OCI-M2 (cell line): ENCODE measurements around the gene IL12RB2.
"Not testable (repeated sequence)": the region's sequence is repeated elsewhere in the genome, so short reads cannot be mapped to it uniquely, and the experiment has no call there.

Experiments used
- DNase-seq: peaks from one replicate; lab custom pipeline; 2025; ENCODE audit not compliant: unreplicated experiment; lab: John Stamatoyannopoulos, UW

Gene IL12RB2

GRCh38 chr1:67429528-67430357 is 122.1 kb downstream of the IL12RB2 start:
- DNase-seq, result no peak

- peak; percentile 64 for DNase-seq
Observed at GRCh38 chr1:67430358-67431155, 122.9 kb downstream of the IL12RB2 start, which contains the start of gene SERBP1. TSS of gene SERBP1 (minus strand) at chr1:67430402. CDS start at chr1:67430300, 102 bp downstream.

DNA sequence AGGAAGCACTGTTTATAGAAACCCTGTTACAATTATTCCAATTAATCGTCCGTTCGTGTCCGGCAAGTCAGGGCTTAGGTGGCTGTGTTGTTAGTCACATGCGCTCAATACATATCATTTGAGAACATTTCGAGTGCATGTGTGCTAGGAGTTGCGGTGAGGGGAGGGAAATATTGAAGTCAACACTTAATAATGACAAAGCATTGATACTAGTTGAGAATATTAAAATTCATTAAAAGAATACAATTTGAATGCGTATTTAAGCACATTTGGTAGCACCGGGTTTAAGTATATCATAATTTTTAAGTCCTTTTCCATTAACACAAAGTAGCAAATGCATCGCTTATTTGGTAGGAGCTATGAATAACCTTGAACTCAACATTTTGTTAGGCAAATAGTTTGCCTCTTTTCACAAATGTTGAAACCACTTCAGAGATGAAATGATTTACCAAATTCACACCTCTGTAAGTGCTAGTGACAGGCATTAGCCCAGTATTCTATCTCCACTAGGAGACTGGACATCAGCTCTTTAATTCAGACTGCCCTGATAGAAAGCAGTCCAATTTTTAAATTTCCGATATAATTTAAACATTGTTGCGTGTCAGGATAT is 123.6 kb downstream of the IL12RB2 start:
- DNase-seq, result no peak

- DNase-seq, result no peak
Observed at GRCh38 chr1:67431869-67432578, 124.4 kb downstream of the IL12RB2 start.

DNA sequence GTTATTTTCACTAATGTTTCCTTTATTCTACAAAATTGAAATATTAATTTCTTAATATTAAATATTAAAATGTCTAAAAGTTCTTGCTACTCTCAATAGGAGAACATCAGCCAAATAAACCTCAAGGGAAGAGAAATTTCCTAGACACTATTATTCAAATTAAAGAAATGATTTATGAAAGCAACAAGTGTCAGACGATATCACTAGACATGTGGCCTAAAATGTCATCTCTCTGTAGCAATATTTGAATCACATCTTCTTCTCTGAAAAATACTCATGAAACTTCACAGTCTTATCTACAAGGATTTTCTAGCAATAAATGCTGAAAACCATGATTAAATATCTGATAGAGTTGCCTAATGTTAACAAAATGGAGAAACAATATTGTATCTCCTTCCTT is 125.1 kb downstream of the IL12RB2 start:
- no peak for DNase-seq

DNA sequence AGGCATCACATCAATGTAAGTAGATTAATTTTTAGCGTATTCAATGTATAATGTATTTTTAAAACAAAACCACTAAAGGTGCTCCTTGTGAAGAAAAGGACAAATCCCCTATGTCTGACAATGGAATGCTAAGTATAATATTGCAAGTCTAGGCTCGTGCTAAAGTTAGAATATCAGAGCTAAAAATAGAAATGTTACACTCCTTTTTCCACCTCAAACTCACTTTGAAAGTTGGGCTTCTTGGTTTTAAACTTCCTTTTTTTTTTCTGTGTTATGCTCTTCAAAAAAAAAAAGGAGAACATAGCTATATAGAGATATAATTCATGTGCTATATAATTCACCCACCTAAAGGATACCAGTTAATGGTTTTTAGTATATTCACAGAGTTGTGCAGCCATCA is 126.2 kb downstream of the IL12RB2 start:
- DNase-seq, result peak; percentile 17

DNA sequence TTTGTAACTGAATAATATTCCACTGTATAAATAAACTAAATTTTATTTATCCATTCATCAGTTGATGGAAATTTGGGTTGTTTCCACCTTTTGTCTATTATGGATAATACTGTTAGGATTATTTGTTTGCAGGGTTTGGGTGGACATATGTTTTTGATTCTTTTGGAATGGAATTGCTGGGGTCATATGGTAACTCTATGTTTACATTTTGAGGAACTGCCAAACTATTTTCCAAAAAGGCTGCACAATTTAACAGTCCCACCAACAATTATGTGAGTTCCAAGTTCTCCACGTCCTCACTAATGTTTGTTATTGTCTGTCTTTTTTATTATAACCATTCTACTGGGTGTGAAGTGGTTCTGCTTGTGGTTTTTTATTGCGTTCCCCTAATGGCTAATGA is 126.8 kb downstream of the IL12RB2 start:
- DNase-seq, result no peak

DNA sequence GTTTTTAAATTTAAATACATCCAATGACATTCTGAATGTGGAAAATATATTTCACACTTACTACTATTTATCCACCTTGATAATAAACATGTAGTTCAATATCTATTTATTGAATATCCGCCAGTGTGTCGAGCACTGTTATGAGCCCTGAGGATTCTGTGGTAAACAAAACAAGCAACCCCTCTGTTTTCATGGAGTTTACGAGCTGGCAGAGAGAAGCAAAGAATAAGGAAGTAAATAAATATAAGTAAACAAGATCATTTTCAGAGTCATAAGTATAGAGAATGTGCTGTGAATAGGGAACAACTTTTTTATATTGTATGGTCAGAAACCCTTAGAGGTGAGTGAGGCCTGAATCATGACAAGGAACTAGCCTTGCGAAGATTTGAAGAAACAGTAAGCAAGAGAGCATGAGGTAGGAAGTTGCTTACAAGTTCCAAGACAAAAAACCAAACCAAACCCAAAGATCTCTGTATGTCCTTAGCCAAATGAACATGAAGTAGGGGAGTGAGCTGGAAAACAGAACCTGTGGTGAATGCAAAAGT is 128.9 kb downstream of the IL12RB2 start:
- DNase-seq, result no peak

GRCh38 chr1:67437961-67438360 is 130.3 kb downstream of the IL12RB2 start:
- DNase-seq, result no peak

GRCh38 chr1:67439277-67440029 is 131.8 kb downstream of the IL12RB2 start:
- DNase-seq, result no peak

- no peak for DNase-seq
Observed at GRCh38 chr1:67440339-67440738, 132.7 kb downstream of the IL12RB2 start.

DNA sequence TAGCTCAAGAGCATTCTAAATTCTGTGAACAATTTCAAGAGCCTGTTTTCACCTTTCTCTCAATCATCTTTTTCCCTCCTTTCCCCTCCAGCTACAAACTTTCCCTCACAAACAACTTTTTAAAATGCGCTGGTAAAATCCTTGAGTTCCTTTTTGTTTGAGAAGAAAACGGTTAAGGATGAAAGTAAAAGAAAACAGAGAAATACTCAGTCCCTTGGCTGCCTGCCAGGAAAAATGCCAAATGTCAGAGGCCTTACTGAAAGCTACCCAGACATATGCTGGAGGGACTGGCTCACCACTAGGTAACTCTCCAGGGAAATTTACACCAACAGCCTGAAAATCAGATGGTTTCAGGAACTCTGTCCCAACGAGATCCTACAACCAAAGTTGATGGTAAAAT is 133.5 kb downstream of the IL12RB2 start:
- no peak for DNase-seq

DNA sequence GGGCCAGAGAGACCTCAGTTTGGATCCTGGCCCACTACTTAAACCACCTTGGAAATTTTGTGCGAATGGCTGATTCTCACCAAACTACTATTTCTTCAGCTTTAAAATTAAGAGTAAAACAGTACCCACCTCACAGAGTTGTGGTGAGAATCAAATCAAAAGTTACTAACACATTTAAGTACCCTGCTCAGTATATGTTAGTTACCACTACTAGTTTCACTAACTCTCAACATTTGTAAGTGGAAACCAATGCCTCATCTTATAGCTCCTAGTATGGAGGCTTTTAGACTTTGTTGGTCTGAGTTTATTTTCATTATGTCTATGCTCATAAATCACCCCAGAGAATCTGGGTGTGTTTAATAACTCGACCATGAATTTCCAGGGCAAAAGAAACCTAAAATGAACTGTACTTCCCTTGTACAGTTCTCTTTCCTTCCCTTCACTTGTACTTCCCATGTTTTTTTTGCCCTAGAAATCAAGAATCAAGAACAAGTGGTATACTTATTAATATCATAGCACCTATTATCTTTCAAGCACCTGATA is 134.1 kb downstream of the IL12RB2 start:
- DNase-seq, result no peak

GRCh38 chr1:67446014-67446413 is 138.3 kb downstream of the IL12RB2 start:
- not testable (repeated sequence) for DNase-seq
